Measurements from ENCODE around the gene SEMA4G. TPM values are rescaled to one million over a fixed set of nuclear protein-coding genes. Genes with fewer than 3 reads are reported as not detected.

The SEMA4G gene
- total and polyA plus RNA-seq, 2 of the 13 experiments (the other 11 are each of a cell fraction or from before 2014, with no cell fraction given) = 46.2 to 207 TPM

DNA sequence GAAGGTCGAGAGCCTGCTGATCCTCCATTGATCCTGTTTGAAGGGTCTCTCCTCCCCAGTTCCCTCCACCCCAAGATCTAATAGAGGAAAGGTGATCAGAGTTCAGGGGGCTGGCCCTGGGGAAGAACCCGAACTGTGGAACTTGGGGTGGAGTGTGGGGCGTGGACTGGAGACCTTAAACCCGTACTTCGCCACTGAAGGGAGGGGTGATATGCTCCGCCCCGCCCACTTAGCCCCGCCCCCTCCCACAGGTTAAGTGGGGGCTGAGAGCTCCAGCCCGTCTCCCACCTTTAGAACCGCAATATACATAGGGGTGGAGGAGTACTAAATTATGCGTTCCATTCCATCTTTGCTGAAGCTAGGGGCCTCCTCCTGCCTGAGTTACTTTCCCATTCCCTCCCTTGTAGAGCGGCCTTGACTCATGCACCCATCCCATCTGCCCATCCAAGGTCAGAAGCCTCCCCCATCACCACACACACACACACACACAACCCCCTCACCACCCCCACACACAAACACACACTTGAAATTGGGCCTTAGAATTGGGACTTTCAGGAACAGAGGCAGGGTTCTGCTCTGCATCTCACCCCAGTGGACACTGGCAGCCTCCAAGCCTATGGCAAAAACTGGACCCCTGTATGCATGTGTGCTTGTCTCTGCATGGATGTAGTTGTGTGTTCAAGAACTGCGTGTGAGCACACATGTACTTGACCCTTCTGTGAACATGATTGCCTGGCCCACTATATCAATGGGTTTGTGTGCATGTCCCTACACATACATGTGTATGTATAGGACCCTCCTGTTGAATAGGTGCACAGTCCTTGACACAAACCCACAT is 991 bp downstream of the SEMA4G start (continued):
- TF ChIP-seq PHF20 (CRISPR knock-in tag; IDR thresholded peaks at IDR 0.05) = no peak
- no peak for TF ChIP-seq ZNF138 (CRISPR knock-in tag; IDR thresholded peaks at IDR 0.05; ENCODE audit: low read depth)
- TF ChIP-seq ARNT2 (CRISPR knock-in tag; IDR thresholded peaks at IDR 0.05; ENCODE audit: low read depth) = peak; percentile 50; the same call in 1 of the 2 replicates
- no peak for TF ChIP-seq GFI1 (CRISPR knock-in tag; IDR thresholded peaks at IDR 0.05; ENCODE audit: borderline replicate concordance)
- no peak for TF ChIP-seq IKZF1 (IDR thresholded peaks at IDR 0.05)
- TF ChIP-seq KMT2A (CRISPR knock-in tag; IDR thresholded peaks at IDR 0.05) = no peak
- TF ChIP-seq HOXA5 (CRISPR knock-in tag; IDR thresholded peaks at IDR 0.05) = 0 out of 2 replicates have a peak, but pooled peaks have one; percentile 36
- TF ChIP-seq TEAD2 (CRISPR knock-in tag; IDR thresholded peaks at IDR 0.05) = no peak
- TF ChIP-seq MED13 (CRISPR knock-in tag; IDR thresholded peaks at IDR 0.05) = no peak; the same call in 1 of the 2 replicates
- TF ChIP-seq U2AF2 (IDR thresholded peaks at IDR 0.05; ENCODE audit: low read depth, low read length) = no peak
- TF ChIP-seq SALL1 (CRISPR knock-in tag; IDR thresholded peaks at IDR 0.05) = peak; percentile 61
- no peak; the same call in 1 of the 2 replicates for TF ChIP-seq TFDP2 (CRISPR knock-in tag; IDR thresholded peaks at IDR 0.05)
- TF ChIP-seq ZNF878 (CRISPR knock-in tag; IDR thresholded peaks at IDR 0.05) = no peak
- TF ChIP-seq BORCS8-MEF2B (CRISPR knock-in tag; IDR thresholded peaks at IDR 0.05) = no peak
- TF ChIP-seq, protein P1, sequence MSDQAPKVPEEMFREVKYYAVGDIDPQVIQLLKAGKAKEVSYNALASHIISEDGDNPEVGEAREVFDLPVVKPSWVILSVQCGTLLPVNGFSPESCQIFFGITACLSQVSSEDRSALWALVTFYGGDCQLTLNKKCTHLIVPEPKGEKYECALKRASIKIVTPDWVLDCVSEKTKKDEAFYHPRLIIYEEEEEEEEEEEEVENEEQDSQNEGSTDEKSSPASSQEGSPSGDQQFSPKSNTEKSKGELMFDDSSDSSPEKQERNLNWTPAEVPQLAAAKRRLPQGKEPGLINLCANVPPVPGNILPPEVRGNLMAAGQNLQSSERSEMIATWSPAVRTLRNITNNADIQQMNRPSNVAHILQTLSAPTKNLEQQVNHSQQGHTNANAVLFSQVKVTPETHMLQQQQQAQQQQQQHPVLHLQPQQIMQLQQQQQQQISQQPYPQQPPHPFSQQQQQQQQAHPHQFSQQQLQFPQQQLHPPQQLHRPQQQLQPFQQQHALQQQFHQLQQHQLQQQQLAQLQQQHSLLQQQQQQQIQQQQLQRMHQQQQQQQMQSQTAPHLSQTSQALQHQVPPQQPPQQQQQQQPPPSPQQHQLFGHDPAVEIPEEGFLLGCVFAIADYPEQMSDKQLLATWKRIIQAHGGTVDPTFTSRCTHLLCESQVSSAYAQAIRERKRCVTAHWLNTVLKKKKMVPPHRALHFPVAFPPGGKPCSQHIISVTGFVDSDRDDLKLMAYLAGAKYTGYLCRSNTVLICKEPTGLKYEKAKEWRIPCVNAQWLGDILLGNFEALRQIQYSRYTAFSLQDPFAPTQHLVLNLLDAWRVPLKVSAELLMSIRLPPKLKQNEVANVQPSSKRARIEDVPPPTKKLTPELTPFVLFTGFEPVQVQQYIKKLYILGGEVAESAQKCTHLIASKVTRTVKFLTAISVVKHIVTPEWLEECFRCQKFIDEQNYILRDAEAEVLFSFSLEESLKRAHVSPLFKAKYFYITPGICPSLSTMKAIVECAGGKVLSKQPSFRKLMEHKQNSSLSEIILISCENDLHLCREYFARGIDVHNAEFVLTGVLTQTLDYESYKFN (CRISPR knock-in tag; conservative IDR thresholded peaks at IDR 0.05) = no peak; the same call in none of the 2 replicates
- TF ChIP-seq PITX1 (CRISPR knock-in tag; IDR thresholded peaks at IDR 0.05) = 0 out of 2 replicates have a peak, but pooled peaks have one; percentile 31
- no peak for TF ChIP-seq SMAD3 (CRISPR knock-in tag; IDR thresholded peaks at IDR 0.05)
- TF ChIP-seq ZNF567 (CRISPR knock-in tag; IDR thresholded peaks at IDR 0.05; ENCODE audit: borderline replicate concordance) = no peak
- TF ChIP-seq, protein P2, sequence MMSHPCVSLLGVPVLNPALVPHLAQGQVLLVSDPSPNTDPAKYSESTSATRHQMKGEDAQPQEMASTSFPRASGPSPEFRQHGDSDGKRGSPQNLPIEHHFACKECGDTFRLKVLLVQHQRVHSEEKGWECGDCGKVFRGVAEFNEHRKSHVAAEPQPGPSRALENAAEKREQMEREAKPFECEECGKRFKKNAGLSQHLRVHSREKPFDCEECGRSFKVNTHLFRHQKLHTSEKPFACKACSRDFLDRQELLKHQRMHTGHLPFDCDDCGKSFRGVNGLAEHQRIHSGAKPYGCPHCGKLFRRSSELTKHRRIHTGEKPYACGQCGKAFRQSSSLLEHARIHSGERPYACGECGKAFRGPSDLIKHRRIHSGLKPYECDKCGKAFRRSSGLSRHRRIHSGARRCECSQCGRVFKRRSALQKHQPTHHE (CRISPR knock-in tag; IDR thresholded peaks at IDR 0.05; ENCODE audit: borderline replicate concordance) = no peak
- TF ChIP-seq NCOA2 (CRISPR knock-in tag; IDR thresholded peaks at IDR 0.05) = peak; percentile 77
- no peak for TF ChIP-seq ZNF607 (CRISPR knock-in tag; IDR thresholded peaks at IDR 0.05; ENCODE audit: borderline replicate concordance)
- TF ChIP-seq, protein P3, sequence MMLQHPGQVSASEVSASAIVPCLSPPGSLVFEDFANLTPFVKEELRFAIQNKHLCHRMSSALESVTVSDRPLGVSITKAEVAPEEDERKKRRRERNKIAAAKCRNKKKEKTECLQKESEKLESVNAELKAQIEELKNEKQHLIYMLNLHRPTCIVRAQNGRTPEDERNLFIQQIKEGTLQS (CRISPR knock-in tag; IDR thresholded peaks at IDR 0.05) = no peak
- TF ChIP-seq HMGA1 (CRISPR knock-in tag; conservative IDR thresholded peaks at IDR 0.05) = no peak
- TF ChIP-seq ZNF589 (CRISPR knock-in tag; conservative IDR thresholded peaks at IDR 0.05) = no peak
- TF ChIP-seq ZNF747 (CRISPR knock-in tag; IDR thresholded peaks at IDR 0.05; ENCODE audit: borderline replicate concordance) = no peak
